OCI-LY3 (cell line): Measurements from ENCODE around the gene CDX1.

ENCODE experiments used
- CTCF ChIP-seq: fragments of 200-600, 300-600 bp; sonication (generic); IDR thresholded peaks from 2 replicates; pipeline ENCODE4 v1.5.1; 2014; ENCODE audit warnings: antibody characterized with exemption, low read length, low read depth
- EZH2phosphoT487 ChIP-seq: fragments of 200-600 bp; shearing (Covaris generic); IDR thresholded peaks from 2 replicates; pipeline ENCODE4 v1.6.1; 2018; ENCODE audit warnings: antibody characterized with exemption, mixed run types, low read depth

- TF ChIP-seq CTCF (no peak), EZH2phosphoT487 (no peak)
Measured at GRCh38 chr5:150153957-150154617, 12.5 kb upstream of the CDX1 start.
